ENCODE results near the gene TNFRSF12A. TPM values are rescaled to one million over a fixed set of nuclear protein-coding genes. Genes with fewer than 3 reads are reported as not detected.
A peak's percentile ranks its signal among the peaks of the same experiment; 100 is the strongest.

The TNFRSF12A gene
- total and polyA plus RNA-seq, 2 of the 8 experiments (the other 6 are each of a cell fraction or from before 2014, with no cell fraction given) = 81.0 to 82.5 TPM

DNA sequence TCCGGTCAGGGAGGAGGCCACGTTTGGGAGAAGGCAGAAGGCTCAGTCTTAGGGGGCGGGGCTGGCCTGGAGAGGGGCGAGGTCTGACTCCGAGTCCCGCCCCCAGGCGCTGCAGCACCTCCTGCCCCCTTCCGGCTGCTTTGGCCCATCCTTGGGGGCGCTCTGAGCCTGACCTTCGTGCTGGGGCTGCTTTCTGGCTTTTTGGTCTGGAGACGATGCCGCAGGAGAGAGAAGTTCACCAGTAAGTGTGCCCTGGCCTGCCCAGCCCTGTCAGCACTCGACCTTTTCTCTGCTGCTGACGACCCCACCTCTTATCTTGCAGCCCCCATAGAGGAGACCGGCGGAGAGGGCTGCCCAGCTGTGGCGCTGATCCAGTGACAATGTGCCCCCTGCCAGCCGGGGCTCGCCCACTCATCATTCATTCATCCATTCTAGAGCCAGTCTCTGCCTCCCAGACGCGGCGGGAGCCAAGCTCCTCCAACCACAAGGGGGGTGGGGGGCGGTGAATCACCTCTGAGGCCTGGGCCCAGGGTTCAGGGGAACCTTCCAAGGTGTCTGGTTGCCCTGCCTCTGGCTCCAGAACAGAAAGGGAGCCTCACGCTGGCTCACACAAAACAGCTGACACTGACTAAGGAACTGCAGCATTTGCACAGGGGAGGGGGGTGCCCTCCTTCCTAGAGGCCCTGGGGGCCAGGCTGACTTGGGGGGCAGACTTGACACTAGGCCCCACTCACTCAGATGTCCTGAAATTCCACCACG is 1.5 kb downstream of the TNFRSF12A start:
- Histone ChIP-seq H2BK15ac (ENCODE audit: low read length) (0 out of 2 replicates have a peak overlapping the region, but pooled peaks have one; percentile 40), H2BK20ac (ENCODE audit: low read length) (no peak overlapping the region), H3K9me3 (ENCODE audit: insufficient read depth in 2 of 2, low read depth in 1 of 2, low read length in 1 of 2) (no peaks in the 10 kb centered on the region), H2BK12ac (ENCODE audit: low read depth, low read length) (peak overlapping the region; percentile 33; the same call in 1 of the 2 replicates), H4K20me1 (replicated peaks in 1 of 2; ENCODE audit: control insufficient read depth in 1 of 2, insufficient read depth in 2 of 2, low read length in 2 of 2) (peaks cover 5 to 22% of the 10 kb centered on the region in 2 experiments), H3K4ac (replicated peaks; ENCODE audit: insufficient read length, low read depth, low read length) (peak overlapping the region; percentile 99), H3K27me3 (replicated peaks in 1 of 4; ENCODE audit: control insufficient read depth in 3 of 4, extremely low read depth in 1 of 4, insufficient read depth in 3 of 4, low read length in 3 of 4) (no peaks in the 10 kb centered on the region), H3K23me2 (ENCODE audit: low read depth, low read length) (peaks cover 24% of the 10 kb centered on the region; the same call in 1 of the 2 replicates), H2AFZ (ENCODE audit: low read length) (no peak overlapping the region), H4K91ac (replicated peaks; ENCODE audit: insufficient read length, low read length) (peak overlapping the region; percentile 8), H3K4me1 (replicated peaks in 1 of 4; ENCODE audit: control insufficient read depth in 3 of 4, insufficient read depth in 4 of 4, low read length in 3 of 4) (peaks cover 0 to 20% (median 18%) of the 10 kb centered on the region in 4 experiments; a peak in 6 of 7 replicates), H3K27ac (ENCODE audit: low read depth, low read length) (peak overlapping the region; percentile 83), H3K4me2 (ENCODE audit: insufficient read depth in 1 of 2, low read depth in 2 of 2, low read length in 2 of 2) (peak overlapping the region; percentile 83 to 88), H3K14ac (ENCODE audit: insufficient read length) (no peak overlapping the region), H3K23ac (ENCODE audit: insufficient read length) (no peak overlapping the region), H4K8ac (ENCODE audit: extremely low read depth, insufficient read depth, low read length) (peak overlapping the region; percentile 71), H3K9ac (replicated peaks in 1 of 4; ENCODE audit: extremely low read depth in 1 of 4, low read depth in 3 of 4, low read length in 3 of 4) (peak overlapping the region; percentile 39 to 66 (median 62); a peak in 6 of 7 replicates), H2AK5ac (ENCODE audit: low read depth, low read length) (no peak overlapping the region; the same call in 1 of the 2 replicates), H3K4me3 (ENCODE audit: extremely low read depth in 1 of 4, insufficient read depth in 2 of 4, low read depth in 3 of 4, low read length in 4 of 4) (peak overlapping the region; percentile 74 to 97 (median 94)), H2BK5ac (ENCODE audit: low read depth, low read length) (peak overlapping the region; percentile 94), H3K79me1 (ENCODE audit: low read depth, low read length) (no peaks in the 10 kb centered on the region), H3K56ac (replicated peaks; ENCODE audit: insufficient read length, low read depth, low read length) (no peak overlapping the region), H3K79me2 (ENCODE audit: control insufficient read depth in 1 of 2, insufficient read depth in 2 of 2, low read length in 2 of 2) (peaks cover 8 to 14% of the 10 kb centered on the region in 2 experiments), H3K18ac (ENCODE audit: extremely low read depth, low read length) (peak overlapping the region; percentile 85), H2BK120ac (replicated peaks; ENCODE audit: low read depth, low read length) (no peak overlapping the region), H4K5ac (ENCODE audit: insufficient read length, low read depth, low read length) (peak overlapping the region; percentile 95), H3K36me3 (ENCODE audit: control insufficient read depth in 2 of 4, insufficient read depth in 4 of 4, low read length in 3 of 4) (peaks cover 0 to 12% (median 7%) of the 10 kb centered on the region in 4 experiments; a peak in 7 of 8 replicates)
- FAIRE-seq (no peak), DNase-seq (ENCODE audit: low read depth in 1 of 2, low spot score in 2 of 2) (peak; percentile 77 to 81)
- POLR2A ChIA-PET (ENCODE audit: partially characterized antibody) = interaction anchor here (0.6 to 35.7 kb wide), 15 partner anchors 5 to 997 kb away, joined by 3 to 1808 read pairs (median 11); partner anchors contain the start of genes BICDL2, CLDN6, CLDN9 and HCFC1R1
- WGBS, 2 experiments (ENCODE audit: extremely low coverage in 1 of 2, insufficient coverage in 1 of 2, insufficient read length in 1 of 2, insufficient replicate concordance in 2 of 2, low coverage in 1 of 2, low lambda C conversion rate in 2 of 2, missing lambda C conversion rate in 1 of 2) = 2% methylated on average over 21 of the region's 25 CpGs; no CpG with 5 or more reads in 1 of the 2 experiments
- CTCF ChIA-PET (ENCODE audit: partially characterized antibody) = interaction anchor here (1.0 to 23.8 kb wide), 13 partner anchors 10 to 104 kb away, joined by 3 to 639 read pairs (median 6); partner anchors contain the start of genes CLDN9 and ZSCAN10
- TF ChIP-seq RBBP5 (IDR thresholded peaks at IDR 0.05; ENCODE audit: borderline replicate concordance, low read depth, low read length) (no peak; the same call in 1 of the 2 replicates), GTF2F1 (IDR thresholded peaks at IDR 0.05; ENCODE audit: borderline replicate concordance, low read depth, low read length) (no peak), NRF1 (IDR thresholded peaks at IDR 0.05; ENCODE audit: low read depth, low read length) (no peak), ZNF274 (IDR thresholded peaks at IDR 0.05; ENCODE audit: borderline replicate concordance, extremely low read depth, low read length) (no peak), POLR2AphosphoS5 (IDR thresholded peaks at IDR 0.05; ENCODE audit: low read depth, low read length) (peak; percentile 55), EGR1 (IDR thresholded peaks at IDR 0.05; ENCODE audit: borderline replicate concordance, low read depth, low read length) (peak; percentile 50; the same call in 1 of the 2 replicates), CBX8 (IDR thresholded peaks at IDR 0.05; ENCODE audit: borderline replicate concordance, low read depth, low read length) (no peak), CHD2 (IDR thresholded peaks at IDR 0.05; ENCODE audit: low read length) (no peak; the same call in 1 of the 2 replicates)
- TF ChIP-seq, protein P1, sequence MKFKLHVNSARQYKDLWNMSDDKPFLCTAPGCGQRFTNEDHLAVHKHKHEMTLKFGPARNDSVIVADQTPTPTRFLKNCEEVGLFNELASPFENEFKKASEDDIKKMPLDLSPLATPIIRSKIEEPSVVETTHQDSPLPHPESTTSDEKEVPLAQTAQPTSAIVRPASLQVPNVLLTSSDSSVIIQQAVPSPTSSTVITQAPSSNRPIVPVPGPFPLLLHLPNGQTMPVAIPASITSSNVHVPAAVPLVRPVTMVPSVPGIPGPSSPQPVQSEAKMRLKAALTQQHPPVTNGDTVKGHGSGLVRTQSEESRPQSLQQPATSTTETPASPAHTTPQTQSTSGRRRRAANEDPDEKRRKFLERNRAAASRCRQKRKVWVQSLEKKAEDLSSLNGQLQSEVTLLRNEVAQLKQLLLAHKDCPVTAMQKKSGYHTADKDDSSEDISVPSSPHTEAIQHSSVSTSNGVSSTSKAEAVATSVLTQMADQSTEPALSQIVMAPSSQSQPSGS (IDR thresholded peaks at IDR 0.05; ENCODE audit: low read length) = peak; percentile 68; the same call in 1 of the 2 replicates
